T-helper 1 cell treated with Interleukin-12 subunit alpha and Interleukin-12 subunit beta and Interleukin-4 antibody, amounts not matched to agents 30 μg/mL and 1 μg/mL, for 36 hours (primary cell): ENCODE data around the gene EPHA4.

ENCODE experiments used
- H3K27ac Mint-ChIP-seq: one replicate; pipeline ENCODE4 v1.8.0; 2021; ENCODE audit warnings: mild to moderate bottlenecking, mixed read lengths
- H3K27me3 Mint-ChIP-seq: one replicate; pipeline ENCODE4 v1.8.0; 2021; ENCODE audit warnings: low read depth, mixed read lengths
- H3K36me3 Mint-ChIP-seq: one replicate; pipeline ENCODE4 v1.8.0; 2021; ENCODE audit warnings: low read depth, mixed read lengths
- H3K4me1 Mint-ChIP-seq: one replicate; pipeline ENCODE4 v1.8.0; 2021; ENCODE audit warnings: low read depth, mixed read lengths
- H3K4me3 Mint-ChIP-seq: one replicate; pipeline ENCODE4 v1.8.0; 2021; ENCODE audit warnings: mild to moderate bottlenecking, moderate library complexity, mixed read lengths
- H3K9me3 Mint-ChIP-seq: one replicate; pipeline ENCODE4 v1.8.0; 2021; ENCODE audit warnings: mixed read lengths

Gene EPHA4

GRCh38 chr2:221539246-221539645 lies 32.9 kb downstream of the EPHA4 start:
- H3K27me3 Mint-ChIP-seq = peaks cover 31% of the 10 kb centered on the region
- H3K36me3 Mint-ChIP-seq = no peaks in the 10 kb centered on the region
- no peaks in the 10 kb centered on the region for H3K9me3 Mint-ChIP-seq
- peaks cover 1% of the 10 kb centered on the region for H3K4me1 Mint-ChIP-seq
- H3K27ac Mint-ChIP-seq = no peak overlapping the region
- no peak overlapping the region for H3K4me3 Mint-ChIP-seq

- peaks cover 21% of the 10 kb centered on the region for H3K27me3 Mint-ChIP-seq
- peaks cover 1% of the 10 kb centered on the region for H3K4me1 Mint-ChIP-seq
- H3K27ac Mint-ChIP-seq = no peak overlapping the region
- no peak overlapping the region for H3K4me3 Mint-ChIP-seq
- H3K36me3 Mint-ChIP-seq = peaks cover 2% of the 10 kb centered on the region
- H3K9me3 Mint-ChIP-seq = no peaks in the 10 kb centered on the region
Measured at GRCh38 chr2:221535824-221536223, 36.3 kb downstream of the EPHA4 start.

DNA sequence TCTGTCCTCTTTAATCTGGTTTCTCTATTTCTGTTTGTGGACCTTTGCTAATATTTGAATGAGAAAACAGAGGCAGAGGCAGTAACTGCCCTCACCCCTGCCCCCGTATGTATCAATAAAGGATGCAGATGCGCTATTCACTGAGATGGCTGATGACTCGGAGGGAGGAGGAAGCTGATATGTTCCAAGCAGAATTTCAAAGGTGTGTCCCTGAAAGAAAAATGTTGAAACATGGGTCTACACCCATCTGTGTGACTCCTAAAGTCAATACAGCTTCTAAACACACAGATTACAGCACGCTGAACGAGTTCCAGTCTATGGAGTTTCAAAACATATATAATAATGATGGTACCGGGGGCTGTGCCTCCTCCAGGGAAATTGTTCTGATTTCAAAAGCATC lies 38.8 kb downstream of the EPHA4 start:
- peaks cover 22% of the 10 kb centered on the region for H3K4me1 Mint-ChIP-seq
- H3K27me3 Mint-ChIP-seq = no peaks in the 10 kb centered on the region
- H3K4me3 Mint-ChIP-seq = no peak overlapping the region
- peaks cover 6% of the 10 kb centered on the region for H3K36me3 Mint-ChIP-seq
- H3K9me3 Mint-ChIP-seq = no peaks in the 10 kb centered on the region
- H3K27ac Mint-ChIP-seq = no peak overlapping the region

- Mint-ChIP-seq H3K4me3 (no peak overlapping the region), H3K27ac (no peak overlapping the region), H3K27me3 (no peaks in the 10 kb centered on the region), H3K36me3 (peaks cover 6% of the 10 kb centered on the region), H3K4me1 (peaks cover 28% of the 10 kb centered on the region), H3K9me3 (no peaks in the 10 kb centered on the region)
Measured at GRCh38 chr2:221532641-221533040, 39.5 kb downstream of the EPHA4 start.

- H3K9me3 Mint-ChIP-seq = no peaks in the 10 kb centered on the region
- peaks cover 35% of the 10 kb centered on the region for H3K4me1 Mint-ChIP-seq
- peaks cover 6% of the 10 kb centered on the region for H3K36me3 Mint-ChIP-seq
- no peaks in the 10 kb centered on the region for H3K27me3 Mint-ChIP-seq
- H3K4me3 Mint-ChIP-seq = no peak overlapping the region
- H3K27ac Mint-ChIP-seq = no peak overlapping the region
Measured at GRCh38 chr2:221530653-221531037, 41.5 kb downstream of the EPHA4 start.

GRCh38 chr2:221529943-221530652 lies 42.0 kb downstream of the EPHA4 start:
- peaks cover 6% of the 10 kb centered on the region for H3K36me3 Mint-ChIP-seq
- peaks cover 3% of the 10 kb centered on the region for H3K27me3 Mint-ChIP-seq
- H3K27ac Mint-ChIP-seq = peak overlapping the region; percentile 67
- H3K4me1 Mint-ChIP-seq = peaks cover 35% of the 10 kb centered on the region
- H3K9me3 Mint-ChIP-seq = no peaks in the 10 kb centered on the region
- peak overlapping the region; percentile 36 for H3K4me3 Mint-ChIP-seq

- Mint-ChIP-seq H3K36me3 (peaks cover 6% of the 10 kb centered on the region), H3K27ac (peak overlapping the region; percentile 67), H3K4me1 (peaks cover 35% of the 10 kb centered on the region), H3K27me3 (peaks cover 5% of the 10 kb centered on the region), H3K4me3 (peak overlapping the region; percentile 36), H3K9me3 (no peaks in the 10 kb centered on the region)
Measured at GRCh38 chr2:221529177-221529942, 42.7 kb downstream of the EPHA4 start.

GRCh38 chr2:221527776-221528309 lies 44.3 kb downstream of the EPHA4 start:
- H3K27ac Mint-ChIP-seq = peak overlapping the region; percentile 64
- H3K4me3 Mint-ChIP-seq = no peak overlapping the region
- H3K27me3 Mint-ChIP-seq = peaks cover 5% of the 10 kb centered on the region
- no peaks in the 10 kb centered on the region for H3K9me3 Mint-ChIP-seq
- H3K4me1 Mint-ChIP-seq = peaks cover 35% of the 10 kb centered on the region
- H3K36me3 Mint-ChIP-seq = peaks cover 4% of the 10 kb centered on the region

- H3K9me3 Mint-ChIP-seq = peaks cover 5% of the 10 kb centered on the region
- peaks cover 44% of the 10 kb centered on the region for H3K4me1 Mint-ChIP-seq
- no peak overlapping the region for H3K4me3 Mint-ChIP-seq
- H3K27me3 Mint-ChIP-seq = peaks cover 5% of the 10 kb centered on the region
- H3K27ac Mint-ChIP-seq = no peak overlapping the region
- H3K36me3 Mint-ChIP-seq = peaks cover 8% of the 10 kb centered on the region
Measured at GRCh38 chr2:221524158-221524557, 47.9 kb downstream of the EPHA4 start.

- peaks cover 27% of the 10 kb centered on the region for H3K4me1 Mint-ChIP-seq
- peaks cover 8% of the 10 kb centered on the region for H3K36me3 Mint-ChIP-seq
- peaks cover 5% of the 10 kb centered on the region for H3K9me3 Mint-ChIP-seq
- no peak overlapping the region for H3K4me3 Mint-ChIP-seq
- H3K27ac Mint-ChIP-seq = peak overlapping the region; percentile 3
- H3K27me3 Mint-ChIP-seq = peaks cover 5% of the 10 kb centered on the region
Measured at GRCh38 chr2:221521233-221521845, 50.8 kb downstream of the EPHA4 start.

DNA sequence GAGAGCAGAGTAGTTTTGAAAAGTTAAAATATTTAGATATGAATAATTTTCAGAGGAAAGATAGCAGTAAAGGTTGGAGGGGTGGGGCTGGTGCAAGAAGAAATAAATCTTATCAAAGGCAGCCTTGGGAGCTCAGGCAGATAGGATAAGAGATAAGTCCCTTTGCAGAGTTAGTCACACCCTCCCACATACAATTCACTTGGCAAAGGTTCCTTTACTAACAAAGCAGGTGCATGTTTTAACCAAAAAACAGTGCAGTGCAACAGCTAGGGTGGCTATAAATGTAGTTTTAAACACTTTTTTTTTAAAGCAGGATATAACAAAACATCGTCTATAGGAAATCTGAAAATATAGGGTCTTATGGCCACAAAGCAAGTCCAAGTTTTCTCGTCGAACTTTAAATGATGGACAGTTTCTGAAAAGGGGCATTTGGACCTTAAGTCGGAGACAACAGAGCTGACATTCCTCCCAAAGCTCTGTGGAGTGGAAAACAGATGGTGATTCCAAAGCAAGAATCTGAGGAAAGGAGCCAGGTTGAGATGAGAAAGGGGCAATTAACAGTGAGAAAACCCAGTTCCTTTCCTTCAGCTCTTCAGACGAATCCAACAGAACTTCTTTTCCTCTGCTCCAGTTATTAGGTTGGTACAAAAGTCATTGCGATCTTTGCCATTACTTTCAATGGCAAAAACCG lies 53.0 kb downstream of the EPHA4 start:
- Mint-ChIP-seq H3K27me3 (no peaks in the 10 kb centered on the region), H3K27ac (no peak overlapping the region), H3K4me1 (peaks cover 30% of the 10 kb centered on the region), H3K36me3 (peaks cover 13% of the 10 kb centered on the region), H3K9me3 (peaks cover 5% of the 10 kb centered on the region), H3K4me3 (peak overlapping the region; percentile 53)

DNA sequence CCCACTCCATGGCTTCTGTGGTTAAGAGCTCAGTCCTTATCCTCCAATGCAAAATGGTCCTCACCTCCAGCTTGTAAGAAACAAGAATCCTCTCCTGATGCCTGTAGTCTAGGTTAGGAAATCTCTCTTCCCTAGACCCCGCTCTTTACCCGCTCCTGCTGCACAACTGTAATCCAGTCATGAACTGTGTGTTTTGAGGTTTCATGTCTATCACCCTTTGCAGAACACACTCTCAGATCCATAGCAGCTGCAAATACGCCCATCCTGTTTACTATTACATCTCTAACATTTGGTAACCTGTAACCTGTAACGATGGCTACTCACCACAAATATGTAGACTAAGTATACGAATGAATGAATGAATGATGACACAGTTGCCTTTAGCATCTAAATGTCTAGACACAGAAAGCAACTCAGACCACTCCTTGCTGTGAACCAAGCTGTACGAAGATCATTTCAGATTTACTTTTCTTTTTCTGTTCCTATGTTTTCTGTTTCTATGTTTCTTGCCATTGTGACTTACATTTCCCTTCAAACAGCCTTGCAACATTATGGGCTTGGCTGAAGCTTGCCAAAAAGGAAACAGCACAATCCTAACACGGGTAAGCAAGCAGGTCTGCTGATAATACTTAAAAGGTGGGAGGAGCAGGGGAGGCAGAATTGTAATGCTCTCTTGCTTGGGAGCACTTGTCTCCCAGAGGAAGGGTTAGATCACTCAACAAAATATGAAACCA lies 53.7 kb downstream of the EPHA4 start:
- no peaks in the 10 kb centered on the region for H3K27me3 Mint-ChIP-seq
- H3K9me3 Mint-ChIP-seq = peaks cover 5% of the 10 kb centered on the region
- H3K4me1 Mint-ChIP-seq = peaks cover 30% of the 10 kb centered on the region
- H3K4me3 Mint-ChIP-seq = no peak overlapping the region
- no peak overlapping the region for H3K27ac Mint-ChIP-seq
- peaks cover 15% of the 10 kb centered on the region for H3K36me3 Mint-ChIP-seq

DNA sequence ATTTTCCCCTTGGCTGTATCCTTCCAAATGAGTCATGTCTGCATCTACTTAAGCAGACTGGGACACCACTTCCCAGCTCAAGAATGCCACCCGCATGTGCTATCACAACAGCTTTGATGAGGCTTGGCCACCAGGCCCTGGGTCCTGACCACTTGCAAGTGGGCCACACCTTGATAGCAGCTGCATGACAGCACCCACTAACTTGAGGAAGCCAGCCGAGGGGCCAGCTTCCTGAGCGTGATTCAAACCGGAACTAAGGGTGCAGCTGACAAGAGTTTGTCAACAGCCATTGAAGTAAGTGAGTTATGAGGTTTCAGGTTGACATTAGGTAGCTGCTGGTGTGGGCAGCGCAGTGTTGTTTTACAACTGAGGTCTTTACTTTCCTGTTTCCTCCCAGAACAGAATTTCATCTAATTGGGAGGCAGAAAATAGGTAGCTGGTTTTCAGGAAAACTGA lies 54.4 kb downstream of the EPHA4 start:
- Mint-ChIP-seq H3K27me3 (peaks cover 5% of the 10 kb centered on the region), H3K36me3 (peaks cover 15% of the 10 kb centered on the region), H3K4me3 (no peak overlapping the region), H3K4me1 (peaks cover 31% of the 10 kb centered on the region), H3K9me3 (peaks cover 5% of the 10 kb centered on the region), H3K27ac (no peak overlapping the region)
